ENCODE results near the gene DOK6.

DOK6 gene

DNA sequence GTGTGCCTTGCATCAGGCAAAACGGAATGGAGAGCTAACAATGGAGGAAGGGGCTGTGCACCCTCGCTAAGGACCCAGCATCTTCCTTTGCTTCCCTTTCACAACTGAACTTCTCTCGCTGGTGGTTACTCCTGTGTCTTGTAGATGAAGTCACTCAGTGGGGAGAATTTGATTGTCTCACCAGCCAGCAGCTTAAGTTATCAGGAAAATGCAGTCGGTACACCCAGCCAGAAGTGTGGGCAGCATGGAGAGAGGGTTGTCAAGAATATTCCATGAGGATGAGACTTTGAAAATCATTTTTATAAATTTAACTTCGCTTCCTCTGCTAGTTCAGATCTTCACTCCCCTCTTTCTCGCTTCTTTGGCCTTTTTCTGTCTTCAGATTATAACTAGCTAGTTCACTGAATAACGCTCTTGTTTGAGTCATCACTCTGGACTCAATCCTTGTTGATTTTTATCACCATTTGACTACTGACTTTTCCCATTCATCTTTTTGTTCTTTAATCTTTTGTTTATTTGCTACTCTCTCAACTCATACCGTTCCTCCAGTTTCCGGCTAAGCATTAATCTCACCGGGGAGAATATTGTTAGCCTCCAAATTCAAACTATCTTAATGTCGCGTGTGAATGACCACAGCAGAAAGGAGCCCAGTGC lies 325.3 kb downstream of the DOK6 start:
- TF ChIP-seq, protein P1, sequence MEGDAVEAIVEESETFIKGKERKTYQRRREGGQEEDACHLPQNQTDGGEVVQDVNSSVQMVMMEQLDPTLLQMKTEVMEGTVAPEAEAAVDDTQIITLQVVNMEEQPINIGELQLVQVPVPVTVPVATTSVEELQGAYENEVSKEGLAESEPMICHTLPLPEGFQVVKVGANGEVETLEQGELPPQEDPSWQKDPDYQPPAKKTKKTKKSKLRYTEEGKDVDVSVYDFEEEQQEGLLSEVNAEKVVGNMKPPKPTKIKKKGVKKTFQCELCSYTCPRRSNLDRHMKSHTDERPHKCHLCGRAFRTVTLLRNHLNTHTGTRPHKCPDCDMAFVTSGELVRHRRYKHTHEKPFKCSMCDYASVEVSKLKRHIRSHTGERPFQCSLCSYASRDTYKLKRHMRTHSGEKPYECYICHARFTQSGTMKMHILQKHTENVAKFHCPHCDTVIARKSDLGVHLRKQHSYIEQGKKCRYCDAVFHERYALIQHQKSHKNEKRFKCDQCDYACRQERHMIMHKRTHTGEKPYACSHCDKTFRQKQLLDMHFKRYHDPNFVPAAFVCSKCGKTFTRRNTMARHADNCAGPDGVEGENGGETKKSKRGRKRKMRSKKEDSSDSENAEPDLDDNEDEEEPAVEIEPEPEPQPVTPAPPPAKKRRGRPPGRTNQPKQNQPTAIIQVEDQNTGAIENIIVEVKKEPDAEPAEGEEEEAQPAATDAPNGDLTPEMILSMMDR (IDR thresholded peaks at IDR 0.05; ENCODE audit: low read depth, low read length, missing control alignments) = no peak
- no peak for DNase-seq (ENCODE audit: extremely low read depth, low read depth)
- no peak overlapping the region for H3K4me3 ChIP-seq (replicated peaks; ENCODE audit: low read depth, low read length)

- H3K4me3 ChIP-seq (replicated peaks; ENCODE audit: low read depth, low read length) = no peak overlapping the region
- TF ChIP-seq, protein P1 (IDR thresholded peaks at IDR 0.05; ENCODE audit: low read depth, low read length, missing control alignments) = no peak
- no peak for DNase-seq (ENCODE audit: extremely low read depth, low read depth)
Measured at GRCh38 chr18:69727912-69728572, 327.4 kb downstream of the DOK6 start.

- H3K4me3 ChIP-seq (replicated peaks; ENCODE audit: low read depth, low read length) = no peak overlapping the region
- DNase-seq (ENCODE audit: extremely low read depth, low read depth) = no peak
- TF ChIP-seq, protein P1 (IDR thresholded peaks at IDR 0.05; ENCODE audit: low read depth, low read length, missing control alignments) = no peak
Measured at GRCh38 chr18:69730664-69731063, 330.0 kb downstream of the DOK6 start.

DNA sequence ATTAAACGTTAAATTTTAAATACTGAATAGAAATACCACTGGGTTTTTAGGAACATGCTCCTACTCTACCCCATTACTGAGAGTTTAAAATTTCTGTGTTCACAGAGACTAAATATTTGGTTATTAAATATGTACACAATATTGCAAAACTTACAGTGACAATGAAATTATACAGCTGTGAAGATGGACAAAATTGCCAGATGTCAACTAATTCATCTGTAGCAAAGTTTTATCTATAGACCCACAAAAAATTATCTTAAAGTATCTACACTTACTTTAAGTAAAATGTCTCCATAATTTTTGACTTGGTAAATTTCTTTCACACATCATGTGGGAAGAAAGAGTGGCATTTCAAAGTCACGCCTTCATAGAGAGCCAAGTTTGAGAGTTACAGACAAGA lies 333.8 kb downstream of the DOK6 start:
- H3K4me3 ChIP-seq (replicated peaks; ENCODE audit: low read depth, low read length) = no peak overlapping the region
- no peak for DNase-seq (ENCODE audit: extremely low read depth, low read depth)
- TF ChIP-seq, protein P1 (IDR thresholded peaks at IDR 0.05; ENCODE audit: low read depth, low read length, missing control alignments) = no peak

DNA sequence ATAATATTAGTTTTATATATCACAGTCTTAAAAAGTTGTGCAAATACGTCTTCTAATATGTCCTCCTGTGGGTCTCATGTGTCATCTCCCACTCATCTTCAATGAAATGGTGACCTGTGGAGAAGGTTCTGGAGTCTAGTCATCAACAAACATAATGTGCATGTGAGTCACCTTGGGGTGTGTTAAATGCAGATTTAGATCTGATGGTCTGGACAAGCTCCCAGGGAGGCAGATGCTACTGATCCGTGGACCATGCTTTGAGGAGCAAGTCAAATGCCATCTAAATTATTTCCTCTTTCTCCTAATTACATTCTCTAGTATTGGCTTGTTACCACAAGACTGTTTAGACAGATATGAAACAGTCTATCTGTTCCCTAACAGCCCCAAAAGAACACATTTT lies 336.0 kb downstream of the DOK6 start:
- TF ChIP-seq, protein P1 (IDR thresholded peaks at IDR 0.05; ENCODE audit: low read depth, low read length, missing control alignments) = no peak
- H3K4me3 ChIP-seq (replicated peaks; ENCODE audit: low read depth, low read length) = no peak overlapping the region
- DNase-seq (ENCODE audit: extremely low read depth, low read depth) = no peak

DNA sequence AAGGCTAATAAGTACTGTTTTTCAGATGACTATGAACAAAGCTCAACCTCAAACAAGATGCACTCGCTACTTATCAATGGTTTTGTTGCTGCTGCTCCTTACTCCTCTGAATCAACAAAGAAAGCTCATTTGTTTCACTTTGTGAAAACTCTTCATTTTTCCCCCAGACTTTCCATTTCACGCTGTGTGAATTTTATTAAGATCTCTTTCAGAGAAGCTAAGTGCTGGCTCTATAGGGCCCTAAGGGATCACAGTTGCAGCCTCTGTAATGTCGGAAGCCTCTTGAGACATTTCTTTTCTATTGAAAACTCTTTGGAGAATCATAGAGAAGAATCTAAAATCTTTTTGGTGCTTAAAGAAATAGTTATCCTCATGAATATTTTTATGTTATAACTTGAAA lies 337.2 kb downstream of the DOK6 start:
- H3K4me3 ChIP-seq (replicated peaks; ENCODE audit: low read depth, low read length) = no peak overlapping the region
- no peak for DNase-seq (ENCODE audit: extremely low read depth, low read depth)
- TF ChIP-seq, protein P1 (IDR thresholded peaks at IDR 0.05; ENCODE audit: low read depth, low read length, missing control alignments) = no peak

All from HFF-Myc (cell line).